Lower leg skin (tissue), 3 donors: ENCODE results near the gene CPT1A.

Experiments
- POLR2A ChIP-seq, 2 donors: fragments of 450-650 bp; IDR thresholded peaks; one replicate each; pipeline ENCODE4 v1.6.1; 2016 to 2017; ENCODE audit warnings: antibody characterized with exemption in 2 of 2, mild to moderate bottlenecking in 1 of 2, moderate library complexity in 1 of 2
- TF ChIP-seq, protein P1 (sequence below), 3 donors: fragments of 450-650 bp; IDR thresholded peaks; one replicate each; pipeline ENCODE4 v1.5.1; 2016; ENCODE audit warnings: antibody characterized with exemption in 3 of 3, mild to moderate bottlenecking in 3 of 3, moderate library complexity in 2 of 3

GRCh38 chr11:68859123-68859522 is 17.4 kb upstream of the CPT1A start:
- TF ChIP-seq, protein P1, sequence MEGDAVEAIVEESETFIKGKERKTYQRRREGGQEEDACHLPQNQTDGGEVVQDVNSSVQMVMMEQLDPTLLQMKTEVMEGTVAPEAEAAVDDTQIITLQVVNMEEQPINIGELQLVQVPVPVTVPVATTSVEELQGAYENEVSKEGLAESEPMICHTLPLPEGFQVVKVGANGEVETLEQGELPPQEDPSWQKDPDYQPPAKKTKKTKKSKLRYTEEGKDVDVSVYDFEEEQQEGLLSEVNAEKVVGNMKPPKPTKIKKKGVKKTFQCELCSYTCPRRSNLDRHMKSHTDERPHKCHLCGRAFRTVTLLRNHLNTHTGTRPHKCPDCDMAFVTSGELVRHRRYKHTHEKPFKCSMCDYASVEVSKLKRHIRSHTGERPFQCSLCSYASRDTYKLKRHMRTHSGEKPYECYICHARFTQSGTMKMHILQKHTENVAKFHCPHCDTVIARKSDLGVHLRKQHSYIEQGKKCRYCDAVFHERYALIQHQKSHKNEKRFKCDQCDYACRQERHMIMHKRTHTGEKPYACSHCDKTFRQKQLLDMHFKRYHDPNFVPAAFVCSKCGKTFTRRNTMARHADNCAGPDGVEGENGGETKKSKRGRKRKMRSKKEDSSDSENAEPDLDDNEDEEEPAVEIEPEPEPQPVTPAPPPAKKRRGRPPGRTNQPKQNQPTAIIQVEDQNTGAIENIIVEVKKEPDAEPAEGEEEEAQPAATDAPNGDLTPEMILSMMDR (IDR thresholded peaks at IDR 0.05) = no peak
- TF ChIP-seq POLR2A (IDR thresholded peaks at IDR 0.05) = no peak
